ENCODE measurements around the gene ASB5.

ASB5 gene

DNA sequence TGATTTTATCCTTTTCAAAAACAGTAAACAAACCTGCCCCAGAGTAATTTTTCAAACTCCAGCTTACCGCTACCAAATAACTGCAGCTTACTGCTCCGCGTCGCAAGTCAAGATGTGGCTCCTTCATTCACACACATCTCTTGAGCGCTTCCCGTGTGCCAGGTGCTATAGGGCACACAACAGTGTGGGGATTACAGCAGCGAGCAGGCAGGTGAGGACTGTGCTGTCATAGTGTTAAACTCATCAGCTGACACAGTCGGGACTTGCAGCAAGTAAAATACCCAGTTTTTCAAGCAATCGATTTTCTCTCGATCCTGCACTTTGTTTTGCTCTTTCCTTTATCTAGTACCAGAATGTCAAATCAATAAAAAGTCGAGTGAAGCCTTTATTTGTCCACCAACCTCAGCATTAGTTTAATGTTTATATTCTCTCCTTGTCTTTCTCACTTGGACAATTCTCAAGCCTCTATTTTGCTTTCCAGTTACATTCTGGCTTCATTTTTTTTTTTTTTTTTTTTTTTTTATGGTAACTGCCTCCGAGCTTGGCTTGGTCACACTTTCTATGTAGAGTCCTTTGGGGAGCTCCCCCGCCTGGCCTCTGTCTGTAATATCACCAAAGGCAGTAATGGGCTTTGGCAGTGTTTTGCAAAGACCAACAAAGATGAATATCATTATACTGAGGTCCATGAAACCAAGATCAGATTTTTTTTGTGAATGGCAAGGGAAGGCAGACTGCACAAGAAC lies 8.3 kb upstream of the ASB5 start:
- DNase-seq, result no peak

GRCh38 chr4:176276710-176277109 lies 7.7 kb upstream of the ASB5 start:
- DNase-seq, result no peak

- no peak for DNase-seq
Measured at GRCh38 chr4:176274441-176274840, 5.4 kb upstream of the ASB5 start.

- no peak for DNase-seq
Measured at GRCh38 chr4:176273736-176274135, 4.7 kb upstream of the ASB5 start.

GRCh38 chr4:176272799-176273198 lies 3.8 kb upstream of the ASB5 start:
- DNase-seq, result no peak

- no peak for DNase-seq
Measured at GRCh38 chr4:176271749-176272148, 2.7 kb upstream of the ASB5 start.

DNA sequence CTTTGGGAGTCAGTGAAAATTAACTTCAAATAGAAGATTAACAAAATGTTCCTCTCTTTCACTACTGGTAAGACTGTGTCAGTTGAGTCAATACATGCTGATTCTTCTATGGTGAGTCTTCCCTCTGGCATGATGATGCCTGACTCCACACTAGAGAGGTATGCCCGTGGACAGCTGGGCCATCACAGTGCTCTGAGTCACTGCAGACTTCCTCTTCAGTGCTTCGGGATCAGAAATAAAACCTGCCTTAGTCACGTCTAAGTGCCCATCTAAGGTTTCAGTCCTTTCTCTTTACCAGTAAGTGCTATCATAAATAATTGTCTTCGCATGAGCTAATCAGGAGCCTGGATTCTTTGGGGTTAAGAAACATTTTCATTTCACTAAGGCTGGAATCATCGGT lies 1.6 kb upstream of the ASB5 start:
- DNase-seq, result no peak

DNA sequence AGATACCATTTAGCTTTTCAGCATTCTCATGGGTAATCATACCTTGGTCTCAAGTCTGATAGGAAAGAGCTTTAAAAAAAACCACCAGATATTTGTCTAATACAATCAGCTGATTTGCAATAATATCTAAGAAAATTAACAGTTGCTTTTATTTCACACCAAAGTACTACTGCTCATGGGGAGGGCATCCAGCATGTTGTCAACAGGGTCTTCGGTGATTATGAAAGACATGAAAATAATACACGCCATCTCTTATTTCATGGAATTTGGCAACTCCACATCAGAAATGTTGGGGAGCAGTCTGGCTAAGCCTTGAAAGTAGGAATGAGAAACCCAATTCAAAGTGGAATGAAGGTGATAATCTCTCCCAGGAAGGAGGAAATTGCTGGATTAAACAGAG lies 3.0 kb downstream of the ASB5 start:
- DNase-seq, result no peak

- DNase-seq, result no peak
Measured at GRCh38 chr4:176262243-176262642, 6.8 kb downstream of the ASB5 start.

GRCh38 chr4:176261481-176261880 lies 7.5 kb downstream of the ASB5 start:
- DNase-seq, result no peak

DNA sequence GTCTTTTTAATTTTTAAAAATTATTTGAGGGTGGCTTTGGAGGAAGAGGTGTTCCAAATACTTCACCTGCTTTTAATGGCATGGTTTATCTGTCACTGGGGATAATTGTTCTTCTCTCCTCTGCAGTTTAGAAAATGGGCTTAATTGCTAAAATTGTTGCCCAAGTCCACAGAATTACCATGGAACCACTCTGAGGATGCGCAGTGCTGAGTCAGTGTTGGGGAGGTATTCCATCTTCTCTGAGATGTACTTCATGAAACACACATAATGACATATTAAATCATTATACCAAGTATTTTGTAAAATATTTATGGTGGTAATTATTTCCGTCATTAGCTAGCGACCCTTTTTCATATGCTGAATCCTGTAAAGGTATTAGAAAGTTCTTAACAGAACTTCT lies 8.0 kb downstream of the ASB5 start:
- no peak for DNase-seq

GRCh38 chr4:176259330-176260090 lies 9.5 kb downstream of the ASB5 start:
- no peak for DNase-seq

GRCh38 chr4:176258135-176258534 lies 10.9 kb downstream of the ASB5 start:
- no peak for DNase-seq

- no peak for DNase-seq
Measured at GRCh38 chr4:176256921-176257320, 12.1 kb downstream of the ASB5 start.

DNA sequence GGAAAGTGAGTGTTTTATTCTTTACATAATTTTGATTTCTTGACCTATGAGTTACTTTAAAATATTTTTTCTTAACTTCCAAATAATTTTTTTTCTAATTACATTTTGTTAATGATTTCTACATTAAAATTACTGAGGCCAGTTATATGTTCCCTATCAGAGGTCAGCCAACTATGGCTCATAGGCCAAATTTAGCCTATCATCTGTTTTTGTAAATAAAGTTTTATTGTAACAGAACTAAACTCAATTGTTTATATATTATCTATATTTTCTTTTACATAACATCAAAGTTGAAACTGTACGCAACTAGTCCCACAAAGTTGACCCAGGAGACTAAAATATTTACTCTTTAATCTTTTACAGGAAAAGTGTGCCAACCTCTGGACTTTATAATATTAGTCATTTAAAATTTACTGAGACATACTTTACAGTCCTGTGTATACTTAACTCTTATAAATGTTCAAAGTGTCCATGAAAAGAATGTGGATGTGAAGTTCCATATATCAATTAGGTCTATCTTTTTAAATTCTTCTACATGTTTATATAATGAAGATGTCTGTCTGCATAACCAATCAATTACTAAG lies 26.2 kb downstream of the ASB5 start:
- DNase-seq, result no peak

DNA sequence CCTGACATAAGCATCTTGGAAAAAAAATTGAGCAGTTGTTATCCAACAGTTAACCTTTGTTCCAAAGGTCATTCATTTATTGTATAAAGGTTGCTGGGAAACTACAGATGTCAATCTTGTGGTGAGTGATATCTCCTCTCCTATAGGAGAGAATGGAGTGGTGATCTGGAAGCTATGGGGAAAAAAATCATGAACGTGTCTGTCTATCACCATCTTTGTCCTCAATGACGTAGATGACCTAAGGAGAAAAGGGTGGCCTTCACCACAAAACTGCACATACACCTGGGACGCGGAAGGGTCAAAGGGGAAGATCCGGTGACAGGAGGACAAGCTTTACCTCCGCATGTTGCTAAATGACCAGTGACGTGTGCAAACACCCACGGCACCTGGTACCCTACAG lies 27.3 kb downstream of the ASB5 start:
- DNase-seq, result no peak

- DNase-seq, result no peak
Measured at GRCh38 chr4:176238826-176239225, 30.2 kb downstream of the ASB5 start.

GRCh38 chr4:176238157-176238610 lies 30.8 kb downstream of the ASB5 start:
- DNase-seq, result no peak

DNA sequence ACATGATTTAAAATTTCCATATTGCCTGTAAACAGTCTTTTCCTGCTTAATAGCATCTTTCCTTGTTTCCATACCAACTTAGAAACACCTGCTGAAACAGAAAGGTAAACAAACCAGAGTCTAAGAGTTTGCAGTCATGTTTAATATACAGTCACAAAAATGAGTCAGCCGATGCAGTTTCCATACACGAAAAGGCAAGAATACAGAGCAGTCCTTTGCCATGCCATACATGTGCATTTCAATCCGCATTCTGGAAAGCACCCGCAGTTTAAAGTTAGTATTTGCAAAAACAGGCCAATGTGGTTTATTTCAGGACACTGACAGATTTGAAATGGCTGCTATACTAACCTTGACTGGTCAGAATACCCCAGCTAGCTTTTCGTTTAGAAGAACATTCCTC lies 32.1 kb downstream of the ASB5 start:
- DNase-seq, result no peak

- DNase-seq, result no peak
Measured at GRCh38 chr4:176230836-176231235, 38.2 kb downstream of the ASB5 start.

DNA sequence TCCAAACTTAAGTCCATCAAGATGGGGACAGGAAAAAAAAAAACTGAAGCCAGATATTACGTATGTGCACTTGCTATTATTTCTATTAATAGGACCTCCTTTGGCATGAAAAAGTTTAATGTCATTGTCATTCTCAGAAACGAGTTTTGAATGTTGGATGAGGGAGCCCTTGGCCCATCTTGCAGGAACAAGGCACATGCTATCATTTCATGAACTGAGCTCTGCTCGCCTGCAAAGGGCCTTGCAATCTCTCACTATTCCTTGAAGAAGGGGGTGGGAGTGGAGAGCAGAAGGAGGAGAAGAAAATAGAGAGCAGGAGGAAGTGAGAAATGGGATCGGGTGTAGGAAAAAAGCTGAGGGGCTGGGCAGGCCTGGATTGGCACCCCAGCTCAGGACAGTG lies 39.4 kb downstream of the ASB5 start:
- DNase-seq, result no peak

- DNase-seq, result no peak
Measured at GRCh38 chr4:176226736-176227135, 42.3 kb downstream of the ASB5 start.

DNA sequence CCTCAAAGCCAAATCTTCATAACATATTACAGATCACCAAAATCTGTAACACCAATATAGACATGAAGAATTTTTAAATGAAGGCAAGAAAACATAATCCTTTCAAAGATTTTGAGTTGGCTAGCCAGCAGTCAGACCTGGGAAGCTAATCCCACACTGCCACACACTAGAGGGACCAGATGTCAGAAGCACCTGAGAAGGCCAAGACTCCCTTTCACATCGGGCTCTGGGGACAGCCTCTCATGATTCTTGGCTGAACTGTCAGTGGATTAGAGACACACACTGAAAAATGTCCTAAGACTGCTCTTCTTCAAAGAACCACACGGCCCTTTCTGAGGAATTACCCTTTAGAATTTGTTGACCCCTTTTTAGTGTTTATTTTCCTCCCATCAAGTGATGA lies 45.5 kb downstream of the ASB5 start:
- DNase-seq, result no peak

GRCh38 chr4:176222149-176222548 lies 46.9 kb downstream of the ASB5 start:
- DNase-seq, result no peak

All from central memory CD4-positive, alpha-beta T cell (primary cell).